Right lung (tissue), 5 donors: ENCODE data around the gene CIAO3. TPM values are rescaled to one million over a fixed set of nuclear protein-coding genes. Genes with fewer than 3 reads are reported as not detected.
A peak's percentile ranks its signal among the peaks of the same experiment; 100 is the strongest.

Source experiments
- DNase-seq, 2 donors: peaks; one replicate each; pipeline ENCODE4 v3.0.0-alpha.2; 2013
- polyA plus RNA-seq, 5 donors: library from polyadenylated mRNA; unstranded; fragments of 120-200 nt; gene quantifications; one replicate each; pipeline versions ENCODE4 v1.2.1 to v1.2.3, GENCODE V29; 2013; ENCODE audit warnings: inconsistent platforms in 1 of 5, low replicate concordance in 1 of 5; ENCODE audit not compliant: insufficient read length in 5 of 5, insufficient read depth in 1 of 5

The CIAO3 gene
- polyA plus RNA-seq, 5 donors = 16.2 to 25.7 (median 16.8) TPM

DNA sequence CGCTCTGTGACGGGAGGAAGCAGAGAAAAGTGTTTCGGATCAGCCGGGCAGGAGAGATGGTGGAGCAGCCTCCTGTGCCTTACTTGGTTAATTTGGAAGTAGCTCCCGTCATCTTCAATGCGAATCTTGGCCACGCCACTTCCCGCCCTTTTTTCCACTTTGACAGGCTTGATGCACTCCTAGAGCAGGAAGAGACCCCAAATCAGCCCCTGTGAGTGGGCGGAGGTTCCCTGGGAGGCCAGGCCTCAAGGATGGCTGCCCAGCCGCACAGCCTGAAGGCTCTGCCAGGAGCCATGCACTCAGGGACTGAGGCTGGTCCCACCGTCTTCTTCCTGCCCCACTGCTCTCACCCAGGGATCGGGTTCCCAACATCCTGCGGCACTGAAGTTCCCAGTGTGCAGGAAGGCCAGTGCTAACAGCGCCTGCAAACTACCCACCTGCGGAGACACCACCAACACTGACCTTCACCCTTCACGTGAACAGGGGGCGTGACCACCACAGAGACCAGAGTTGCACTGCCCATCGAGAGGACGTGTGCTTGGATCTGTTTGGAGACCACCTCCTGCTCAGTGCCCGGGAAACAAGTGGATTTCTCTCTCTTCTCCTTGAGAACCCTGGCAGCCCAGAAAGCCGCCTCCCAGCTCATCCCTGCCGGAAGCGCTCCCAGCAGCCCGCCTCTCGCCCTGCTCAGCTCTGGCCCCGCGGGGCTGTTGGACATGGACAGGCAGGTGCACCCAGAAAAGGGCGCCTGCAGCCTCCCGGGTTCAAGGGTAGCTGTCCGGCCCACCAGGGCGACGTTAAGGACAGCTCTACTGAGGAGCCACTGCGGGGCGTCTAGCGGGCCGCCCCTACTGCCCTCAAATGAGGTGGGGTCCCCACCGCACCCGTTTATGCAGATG is 988 bp downstream of the CIAO3 start:
- no peak for DNase-seq

- no peak for DNase-seq
These were observed 3.8 kb downstream of the CIAO3 start for GRCh38 chr16:736936-737481.

DNA sequence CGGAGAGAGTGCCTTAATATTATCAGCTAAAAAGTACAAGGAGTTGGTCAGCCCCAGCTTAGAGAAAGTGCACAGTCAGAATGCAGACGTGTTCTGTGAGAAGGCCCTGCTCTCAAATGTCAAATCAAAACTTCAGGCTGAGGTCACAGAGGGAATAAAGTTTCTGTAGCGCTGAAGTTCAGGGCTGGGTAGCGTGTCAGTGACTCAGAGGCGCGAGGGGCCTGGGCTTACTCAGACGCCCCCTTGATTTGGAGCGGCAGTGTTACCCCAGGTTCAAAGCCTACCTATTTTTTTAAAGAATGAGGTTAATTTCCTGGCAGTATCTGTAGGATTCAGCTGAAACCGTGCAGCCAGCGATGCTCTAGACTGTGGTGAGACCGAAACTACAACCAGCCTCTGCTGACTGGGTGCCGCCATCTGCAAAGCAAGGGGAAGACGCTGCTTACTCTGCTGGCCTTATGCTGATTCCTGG is 4.8 kb downstream of the CIAO3 start:
- DNase-seq = no peak

DNA sequence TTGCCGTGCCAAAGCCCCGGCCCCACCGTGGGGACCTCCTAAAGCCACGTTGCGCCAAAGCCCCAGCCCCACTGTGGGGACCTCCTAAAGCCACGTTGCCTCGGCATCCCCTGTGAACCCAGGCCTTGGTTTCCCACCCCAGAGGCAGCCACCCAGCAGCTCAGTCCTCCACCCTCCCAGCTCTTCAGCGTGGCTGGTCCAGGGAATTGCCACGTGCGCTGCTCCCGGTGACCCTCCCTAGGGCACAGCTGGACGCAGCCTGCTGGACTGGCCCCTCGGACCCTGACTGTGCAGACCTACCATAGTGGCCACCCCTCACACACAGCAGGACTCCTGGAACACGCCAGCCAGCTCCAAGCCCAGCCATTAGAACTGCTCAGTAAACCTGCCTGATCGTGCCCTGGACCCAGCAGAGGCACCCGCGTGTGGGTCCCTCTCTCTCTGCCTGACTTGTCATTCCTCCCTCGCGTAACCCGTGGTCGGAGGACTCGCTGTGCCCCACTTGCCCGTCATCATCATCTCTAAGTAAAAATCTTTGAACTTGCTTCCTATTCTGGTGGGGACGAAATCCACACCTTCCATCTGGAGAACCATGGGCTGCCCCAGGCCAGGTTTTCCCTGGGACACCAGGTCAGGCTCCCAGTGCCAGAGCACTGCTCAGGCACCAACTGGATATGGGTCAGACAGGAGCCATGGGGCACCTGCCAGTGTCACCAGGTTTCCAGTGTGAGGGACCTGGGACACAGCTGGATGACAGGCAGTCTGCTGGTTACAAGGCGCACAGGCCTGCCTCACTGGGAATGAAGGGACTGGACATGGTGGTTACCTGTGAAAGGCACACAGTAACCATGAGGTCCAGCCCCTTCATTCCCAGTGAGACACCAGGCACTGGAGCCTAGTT is 5.6 kb downstream of the CIAO3 start:
- DNase-seq = no peak

- no peak for DNase-seq
These were observed 6.4 kb downstream of the CIAO3 start for GRCh38 chr16:734208-734980.

GRCh38 chr16:733382-734207 is 7.2 kb downstream of the CIAO3 start:
- no peak for DNase-seq

- DNase-seq = no peak
These were observed 7.9 kb downstream of the CIAO3 start for GRCh38 chr16:732936-733335.

GRCh38 chr16:732332-732731 is 8.5 kb downstream of the CIAO3 start:
- no peak for DNase-seq

- DNase-seq = no peak
These were observed 9.9 kb downstream of the CIAO3 start for GRCh38 chr16:730666-731509.

DNA sequence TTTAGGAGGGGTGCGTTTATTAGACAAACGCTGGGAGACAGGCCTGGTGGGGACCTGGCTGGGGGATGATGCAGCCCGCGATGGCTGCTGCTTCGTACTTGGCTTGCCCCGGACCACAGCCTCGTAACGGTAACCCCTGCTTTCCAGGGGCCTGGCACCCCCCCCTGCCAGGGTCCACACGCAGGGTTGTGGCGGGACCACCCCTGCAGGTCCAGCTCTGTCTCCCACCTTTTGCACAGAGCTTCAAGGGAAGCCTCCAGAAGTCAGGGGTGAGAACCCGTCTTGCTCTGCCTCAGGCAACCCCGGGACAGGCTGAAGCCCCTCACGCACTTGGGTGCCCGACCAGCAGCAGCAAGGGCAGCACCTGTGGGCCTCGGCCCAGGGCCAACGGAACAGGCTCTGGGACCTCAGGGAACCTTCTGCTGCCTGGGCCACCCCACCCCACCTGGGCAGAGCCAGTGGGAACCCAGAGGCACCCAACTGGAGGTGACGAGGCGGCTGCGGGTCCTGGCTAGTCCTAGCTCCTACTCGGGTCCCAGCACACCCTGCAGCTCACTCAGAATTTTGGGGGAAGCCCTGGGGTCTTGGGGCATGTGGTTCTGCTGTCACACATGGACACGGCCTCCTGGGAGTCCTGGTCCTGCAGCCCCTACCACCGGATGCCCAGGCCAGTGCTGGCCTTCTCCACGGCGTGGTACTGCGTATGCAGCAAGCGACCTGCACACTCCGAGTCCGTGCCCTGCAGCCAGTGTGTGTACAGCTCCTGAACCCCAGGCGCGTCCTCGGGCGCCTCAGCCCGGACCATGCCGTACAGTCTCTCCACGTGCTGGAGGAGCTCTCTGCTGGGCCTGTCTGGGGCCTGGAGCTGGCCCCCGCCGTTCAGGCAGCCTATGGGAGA is 10.8 kb downstream of the CIAO3 start:
- DNase-seq = no peak

DNA sequence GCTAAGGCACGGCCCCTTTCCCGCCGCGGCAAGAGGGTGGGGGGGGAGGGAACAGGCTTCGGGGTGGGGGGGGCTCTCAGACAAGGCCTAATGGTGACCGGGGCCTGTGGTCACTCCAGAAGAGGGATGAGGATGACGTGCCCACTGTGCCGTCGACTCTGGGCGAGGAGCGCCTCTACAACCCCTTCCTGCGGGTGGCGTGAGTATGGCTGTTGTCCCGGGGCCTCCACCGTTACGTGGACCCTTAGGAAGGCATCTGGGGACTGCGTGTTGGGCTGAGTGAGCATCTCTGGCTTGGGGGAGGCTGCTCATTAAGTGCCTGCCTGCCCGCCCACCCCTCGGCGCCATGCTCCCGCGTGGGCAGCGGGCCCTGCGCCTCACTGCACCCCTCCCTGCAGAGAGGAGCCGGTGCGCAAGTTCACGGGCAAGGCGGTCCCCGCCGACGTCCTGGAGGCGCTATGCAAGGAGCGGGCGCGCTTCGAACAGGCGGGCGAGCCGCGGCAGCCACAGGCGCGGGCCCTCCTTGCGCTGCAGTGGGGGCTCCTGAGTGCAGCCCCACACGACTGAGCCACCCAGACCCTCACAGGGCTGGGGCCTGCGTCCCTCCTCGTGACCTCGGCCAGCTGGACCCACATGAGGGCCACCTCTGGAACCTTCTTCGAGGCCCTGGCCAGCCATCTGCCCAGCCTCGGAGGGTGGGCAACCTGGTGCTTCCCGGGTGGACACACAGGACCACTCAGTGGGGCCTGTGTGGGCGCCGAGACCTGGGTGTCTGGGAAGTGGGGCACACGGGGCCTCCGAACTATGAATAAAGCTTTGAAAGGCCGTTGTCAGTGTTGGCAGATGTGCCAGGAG is 11.7 kb downstream of the CIAO3 start:
- no peak for DNase-seq

- DNase-seq = peak in 1 of 2 donors; percentile 30
These were observed 12.5 kb downstream of the CIAO3 start for GRCh38 chr16:728131-728889.

DNA sequence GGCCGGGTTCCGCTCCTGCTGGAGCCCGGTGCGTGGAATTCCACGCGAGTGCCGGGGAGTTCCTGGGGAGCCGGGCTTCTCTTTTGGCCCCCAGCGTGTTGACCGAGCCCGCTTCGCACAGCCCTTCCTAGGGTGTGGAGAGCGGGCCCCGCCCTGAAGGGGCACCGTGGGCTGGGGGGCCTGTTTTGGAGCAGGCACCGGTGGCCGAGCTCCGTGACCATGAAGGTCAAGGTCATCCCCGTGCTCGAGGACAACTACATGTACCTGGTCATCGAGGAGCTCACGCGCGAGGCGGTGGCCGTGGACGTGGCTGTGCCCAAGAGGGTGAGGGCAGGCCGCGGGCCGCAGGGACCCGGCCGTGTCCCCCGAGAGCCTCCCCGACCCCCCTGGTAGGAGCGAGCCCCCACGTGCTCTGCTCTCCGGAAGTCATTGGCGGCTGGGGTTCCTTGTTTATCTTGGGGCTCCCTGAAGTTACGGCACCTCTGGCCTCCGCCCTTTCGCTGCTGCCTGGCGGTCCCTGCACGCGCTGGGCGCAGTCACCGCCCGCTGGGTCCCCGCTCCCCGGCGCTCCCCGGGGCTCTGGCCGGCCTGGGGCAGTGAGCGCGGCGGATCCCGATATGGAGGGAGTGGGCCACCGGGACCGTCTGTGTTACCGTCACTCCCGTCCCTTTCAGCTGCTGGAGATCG is 13.4 kb downstream of the CIAO3 start:
- DNase-seq = no peak

- no peak for DNase-seq
These were observed 14.1 kb downstream of the CIAO3 start, which contains the start of the genes CCDC78 and HAGHL for GRCh38 chr16:726438-727290. TSS of gene CCDC78 (minus strand) at chr16:726443. CDS start at chr16:726367, 76 bp downstream. TSS of gene HAGHL (plus strand) at chr16:727106. CDS start at chr16:727510, 404 bp downstream.

GRCh38 chr16:726188-726437 is 14.7 kb downstream of the CIAO3 start:
- DNase-seq = no peak
